ENCODE results near the gene XPR1. TPM values are rescaled to one million over a fixed set of nuclear protein-coding genes. Genes with fewer than 3 reads are reported as not detected.

Gene XPR1
- total RNA-seq, 3 donors from 2014 or later, result 19.0 to 49.5 (median 35.7) TPM

GRCh38 chr1:180929389-180929788 lies 297.6 kb downstream of the XPR1 start:
- Histone ChIP-seq H3K36me3 (no peaks in the 10 kb centered on the region), H3K4me3 (no peak overlapping the region), H3K9me3 (no peaks in the 10 kb centered on the region), H3K27me3 (no peaks in the 10 kb centered on the region), H3K27ac (no peak overlapping the region), H3K4me1 (peaks cover 0 to 3% of the 10 kb centered on the region in 2 donors)
- no peak for DNase-seq (ENCODE audit: low spot score in 2 of 2)
- intact Hi-C loops (cut with DNase I; ENCODE audit: low total_unique reads), result no loop called here
- TF ChIP-seq CTCF (IDR thresholded peaks at IDR 0.05), result no peak

- H3K4me1 ChIP-seq, result peaks cover 0 to 3% of the 10 kb centered on the region in 2 donors
- intact Hi-C loops (cut with DNase I; ENCODE audit: low total_unique reads), result no loop called here
- no peak overlapping the region for H3K4me3 ChIP-seq
- no peaks in the 10 kb centered on the region for H3K36me3 ChIP-seq
- no peak for DNase-seq (ENCODE audit: low spot score in 2 of 2)
- no peak for TF ChIP-seq CTCF (IDR thresholded peaks at IDR 0.05)
- no peak for TF ChIP-seq POLR2A (IDR thresholded peaks at IDR 0.05)
- TF ChIP-seq POLR2AphosphoS5 (IDR thresholded peaks at IDR 0.05), result no peak
- H3K27ac ChIP-seq, result no peak overlapping the region
- H3K9me3 ChIP-seq, result no peaks in the 10 kb centered on the region
- no peaks in the 10 kb centered on the region for H3K27me3 ChIP-seq
Measured at GRCh38 chr1:180930687-180931086, 298.9 kb downstream of the XPR1 start.

GRCh38 chr1:180931529-180931928 lies 299.7 kb downstream of the XPR1 start:
- DNase-seq (ENCODE audit: low spot score in 2 of 2), result no peak
- intact Hi-C loops (cut with DNase I; ENCODE audit: low total_unique reads), result no loop called here
- no peak overlapping the region for H3K27ac ChIP-seq
- no peaks in the 10 kb centered on the region for H3K36me3 ChIP-seq
- H3K27me3 ChIP-seq, result no peaks in the 10 kb centered on the region
- peaks cover 0 to 3% of the 10 kb centered on the region in 2 donors for H3K4me1 ChIP-seq
- H3K9me3 ChIP-seq, result no peaks in the 10 kb centered on the region
- no peak overlapping the region for H3K4me3 ChIP-seq
- TF ChIP-seq POLR2AphosphoS5 (IDR thresholded peaks at IDR 0.05), result no peak
- no peak for TF ChIP-seq POLR2A (IDR thresholded peaks at IDR 0.05)
- TF ChIP-seq CTCF (IDR thresholded peaks at IDR 0.05), result no peak

- intact Hi-C loops (cut with DNase I; ENCODE audit: low total_unique reads), result no loop called here
- no peaks in the 10 kb centered on the region for H3K9me3 ChIP-seq
- no peak overlapping the region for H3K4me3 ChIP-seq
- H3K27me3 ChIP-seq, result no peaks in the 10 kb centered on the region
- H3K36me3 ChIP-seq, result no peaks in the 10 kb centered on the region
- no peak overlapping the region for H3K27ac ChIP-seq
- peaks cover 0 to 3% of the 10 kb centered on the region in 2 donors for H3K4me1 ChIP-seq
- DNase-seq (ENCODE audit: low spot score in 2 of 2), result no peak
- TF ChIP-seq POLR2AphosphoS5 (IDR thresholded peaks at IDR 0.05) (no peak), POLR2A (IDR thresholded peaks at IDR 0.05) (no peak), CTCF (IDR thresholded peaks at IDR 0.05) (no peak)
Measured at GRCh38 chr1:180932378-180932777, 300.6 kb downstream of the XPR1 start.

GRCh38 chr1:180933141-180933540 lies 301.3 kb downstream of the XPR1 start:
- DNase-seq (ENCODE audit: low spot score in 2 of 2), result no peak
- no peaks in the 10 kb centered on the region for H3K9me3 ChIP-seq
- intact Hi-C loops (cut with DNase I; ENCODE audit: low total_unique reads), result no loop called here
- no peaks in the 10 kb centered on the region for H3K36me3 ChIP-seq
- no peak overlapping the region for H3K4me3 ChIP-seq
- no peak for TF ChIP-seq CTCF (IDR thresholded peaks at IDR 0.05)
- no peak for TF ChIP-seq POLR2A (IDR thresholded peaks at IDR 0.05)
- TF ChIP-seq POLR2AphosphoS5 (IDR thresholded peaks at IDR 0.05), result no peak
- H3K4me1 ChIP-seq, result peaks cover 0 to 1% of the 10 kb centered on the region in 2 donors
- H3K27ac ChIP-seq, result no peak overlapping the region
- no peaks in the 10 kb centered on the region for H3K27me3 ChIP-seq
